CD4-positive, alpha-beta T cell (primary cell): Measurements from ENCODE around the gene GABRA5. TPM values are rescaled to one million over a fixed set of nuclear protein-coding genes. Genes with fewer than 3 reads are reported as not detected.

Experiments
- ATAC-seq: fragments of 200-7000 bp; cut with Tn5 transposase; one replicate; pipeline ENCODE4 v1.10.0; 2022; ENCODE audit warnings: mild to moderate bottlenecking; ENCODE audit not compliant: poor library complexity
- CTCF ChIA-PET: fragments of 350-600 bp; sonication (Branson Sonifier 250); formaldehyde crosslinking; loops from one replicate; lab custom pipeline; 2021; ENCODE audit warnings: antibody characterized with exemption, inconsistent platforms; lab: Charles Lee
- POLR2A ChIA-PET: fragments of 350-600 bp; sonication (Branson Sonifier 250); formaldehyde crosslinking; loops from one replicate; lab custom pipeline; 2021; ENCODE audit warnings: antibody characterized with exemption, inconsistent platforms; lab: Charles Lee
- DNase-seq, 14 experiments: peaks; one replicate each; pipeline ENCODE4 v3.0.0-alpha.2; 2013 to 2020; ENCODE audit warnings: mixed read lengths in 2 of 14
- H3K27ac ChIP-seq, 2 donors: one replicate each; pipeline versions ENCODE4 v1.5.1 to v1.7.0; 2013; ENCODE audit warnings: low read length in 2 of 2, low read depth in 1 of 2, mild to moderate bottlenecking in 1 of 2
- H3K27me3 ChIP-seq, 2 experiments: 1 replicate in 1 of 2; 2 replicates in 1 of 2; pipeline versions ENCODE4 v1.6.1 to v1.7.0; 2013; ENCODE audit warnings: low read length in 2 of 2, control low read depth in 1 of 2, mild to moderate bottlenecking in 1 of 2, moderate library complexity in 1 of 2; ENCODE audit not compliant: insufficient read depth in 2 of 2, control insufficient read depth in 1 of 2
- H3K36me3 ChIP-seq: one replicate; pipeline ENCODE4 v1.6.1; 2013; ENCODE audit warnings: low read length, control low read depth; ENCODE audit not compliant: insufficient read depth
- H3K4me1 ChIP-seq: one replicate; pipeline ENCODE4 v1.6.1; 2013; ENCODE audit warnings: low read length, control low read depth; ENCODE audit not compliant: insufficient read depth
- H3K4me3 ChIP-seq: one replicate; pipeline ENCODE4 v1.5.1; 2013; ENCODE audit warnings: mild to moderate bottlenecking, low read length, moderate library complexity
- H3K9me3 ChIP-seq, 2 experiments: 1 replicate in 1 of 2; 2 replicates in 1 of 2; pipeline versions ENCODE4 v1.6.1 to v1.7.0; 2013; ENCODE audit warnings: low read length in 2 of 2, mild to moderate bottlenecking in 2 of 2, control low read depth in 1 of 2, moderate library complexity in 1 of 2; ENCODE audit not compliant: control insufficient read depth in 1 of 2, insufficient read depth in 1 of 2
- H3K27ac Mint-ChIP-seq: one replicate; pipeline ENCODE4 v1.8.0; 2020; ENCODE audit warnings: mixed read lengths
- H3K27me3 Mint-ChIP-seq: one replicate; pipeline ENCODE4 v1.8.0; 2021; ENCODE audit warnings: mixed read lengths
- H3K36me3 Mint-ChIP-seq: one replicate; pipeline ENCODE4 v1.8.0; 2021; ENCODE audit warnings: low read depth, mixed read lengths
- H3K4me1 Mint-ChIP-seq: one replicate; pipeline ENCODE4 v1.8.0; 2021; ENCODE audit warnings: low read depth, mixed read lengths
- H3K4me3 Mint-ChIP-seq: one replicate; pipeline ENCODE4 v1.8.0; 2020; ENCODE audit warnings: mild to moderate bottlenecking, mixed read lengths
- H3K9me3 Mint-ChIP-seq: one replicate; pipeline ENCODE4 v1.8.0; 2020; ENCODE audit warnings: mixed read lengths
- CTCF ChIP-seq: fragments of 200-600 bp; IDR thresholded peaks from one replicate; pipeline ENCODE4 v1.8.0; 2022; ENCODE audit warnings: antibody characterized with exemption, mild to moderate bottlenecking
- intact Hi-C, 2 experiments: fragments of 100-400 bp; cut with DNase I in 1 of 2; cut with micrococcal nuclease in 1 of 2; formaldehyde crosslinking; loops; one replicate each; pipeline versions ENCODE4 v1.15.1 to v1.9.0; 2023 to 2025; cut with DNase I, micrococcal nuclease
- total RNA-seq, 174 experiments: library from RNA in 2 of 174; stranded (reverse) in 2 of 174; gene quantifications; one replicate each; pipeline ENCODE4 v1.2.3 and lab custom pipeline; 2021 to 2026

Gene GABRA5
- total RNA-seq, 2 experiments from 2014 or later, result not detected

GRCh38 chr15:26996250-26996649 is 129.4 kb downstream of the GABRA5 start:
- ATAC-seq (no peak), DNase-seq (no peak)
- H3K4me3 ChIP-seq, result no peak overlapping the region
- Mint-ChIP-seq H3K36me3 (no peaks in the 10 kb centered on the region), H3K4me3 (no peak overlapping the region), H3K27ac (no peak overlapping the region), H3K27me3 (no peaks in the 10 kb centered on the region), H3K4me1 (no peaks in the 10 kb centered on the region), H3K9me3 (peaks cover 10% of the 10 kb centered on the region)
- no peaks in the 10 kb centered on the region for H3K27me3 ChIP-seq
- H3K9me3 ChIP-seq, result peaks cover 0 to 8% of the 10 kb centered on the region in 2 experiments
- no peak for TF ChIP-seq CTCF
- intact Hi-C loops, result no loop called here
- CTCF ChIA-PET, result no interaction called here
- H3K36me3 ChIP-seq, result no peaks in the 10 kb centered on the region
- no peak overlapping the region for H3K27ac ChIP-seq
- H3K4me1 ChIP-seq, result no peaks in the 10 kb centered on the region
- POLR2A ChIA-PET, result no interaction called here

Other genes starting within 250 kb of the GABRA5 start
- gene GABRB3, start 94.0 kb upstream of the GABRA5 start, total RNA-seq, result not detected
- gene GABRG3, start 104.1 kb downstream of the GABRA5 start, total RNA-seq, result not detected